Measurements from ENCODE around the gene USF2.
"Not testable (repeated sequence)": the region's sequence is repeated elsewhere in the genome, so short reads cannot be mapped to it uniquely, and the experiment has no call there.

USF2 gene

DNA sequence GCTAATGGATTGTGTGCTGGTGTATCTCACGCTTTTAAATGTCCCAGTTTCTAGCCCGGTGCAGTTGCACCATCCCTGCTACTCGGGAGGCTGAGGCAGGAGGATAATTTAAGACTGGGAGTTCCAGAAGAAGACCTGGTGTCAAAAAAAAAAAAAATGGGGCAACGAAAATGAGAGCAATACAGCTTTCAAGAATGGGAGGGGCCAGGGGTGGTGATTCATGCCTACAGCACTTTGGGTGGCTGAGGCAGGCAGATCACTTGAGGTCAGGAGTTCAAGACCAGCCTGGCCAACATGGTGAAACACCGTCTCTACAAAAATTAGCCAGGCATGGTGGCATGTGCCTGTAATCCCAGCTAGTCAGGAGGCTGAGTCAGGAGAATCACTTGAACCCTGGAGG lies 17.3 kb downstream of the USF2 start:
- not testable (repeated sequence) for FAIRE-seq

DNA sequence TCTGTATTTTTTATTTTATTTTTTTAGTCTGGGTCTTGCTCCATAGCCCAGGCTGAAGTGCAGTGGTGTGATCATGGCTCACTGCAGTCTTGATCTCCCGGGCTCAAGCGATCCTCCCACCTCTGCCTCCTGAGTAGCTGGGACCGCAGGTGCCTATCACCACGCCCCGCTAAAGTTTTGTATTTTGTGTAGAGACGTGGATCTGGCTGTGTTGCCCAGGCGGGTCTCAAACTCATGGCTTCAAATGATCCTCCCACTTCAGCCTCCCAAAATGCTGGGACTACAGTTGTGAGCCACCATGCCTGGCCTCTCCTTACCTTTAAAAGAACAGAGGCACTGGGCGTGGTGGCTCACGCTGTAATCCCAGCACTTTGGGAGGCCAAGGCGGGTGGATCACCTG lies 19.0 kb downstream of the USF2 start:
- FAIRE-seq, result no peak

DNA sequence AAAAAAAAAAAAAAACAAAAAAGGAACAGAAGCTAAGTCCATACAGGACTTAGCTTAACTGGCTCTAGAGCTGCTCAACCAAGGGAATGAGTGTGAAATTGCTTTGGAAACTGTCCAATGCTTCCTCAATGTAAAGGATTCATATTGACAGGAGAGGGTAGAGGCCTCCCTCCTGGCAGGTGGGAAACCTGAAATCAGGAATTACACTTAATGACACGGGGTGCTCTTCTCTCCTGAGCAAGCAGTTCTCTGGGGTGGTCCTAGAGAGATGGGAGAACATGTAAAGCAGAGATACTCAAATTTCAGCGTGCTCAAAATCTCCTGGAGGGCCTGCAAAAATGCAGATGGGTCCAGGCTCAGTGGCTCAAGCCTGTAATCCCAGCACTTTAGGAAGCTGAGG lies 19.6 kb downstream of the USF2 start:
- FAIRE-seq, result no peak

DNA sequence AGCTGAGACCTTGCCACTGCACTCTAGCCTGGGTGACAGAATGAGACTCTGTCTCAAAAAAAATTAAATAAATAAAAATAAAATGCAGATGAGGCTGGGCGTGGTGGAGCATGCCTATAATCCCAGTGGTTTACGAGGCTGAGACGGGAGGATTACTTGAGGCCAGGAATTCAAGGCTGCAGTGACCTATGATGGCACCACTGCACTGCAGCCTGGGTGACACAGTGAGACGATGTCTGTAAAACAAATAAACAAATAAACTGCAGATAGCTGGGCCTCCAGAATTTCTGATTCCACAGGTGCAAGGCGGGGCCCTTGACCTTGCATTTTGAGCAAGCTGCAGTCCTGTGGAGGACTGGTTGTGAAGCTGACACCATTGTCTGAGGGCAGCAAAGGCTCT lies 20.1 kb downstream of the USF2 start:
- FAIRE-seq, result no peak

DNA sequence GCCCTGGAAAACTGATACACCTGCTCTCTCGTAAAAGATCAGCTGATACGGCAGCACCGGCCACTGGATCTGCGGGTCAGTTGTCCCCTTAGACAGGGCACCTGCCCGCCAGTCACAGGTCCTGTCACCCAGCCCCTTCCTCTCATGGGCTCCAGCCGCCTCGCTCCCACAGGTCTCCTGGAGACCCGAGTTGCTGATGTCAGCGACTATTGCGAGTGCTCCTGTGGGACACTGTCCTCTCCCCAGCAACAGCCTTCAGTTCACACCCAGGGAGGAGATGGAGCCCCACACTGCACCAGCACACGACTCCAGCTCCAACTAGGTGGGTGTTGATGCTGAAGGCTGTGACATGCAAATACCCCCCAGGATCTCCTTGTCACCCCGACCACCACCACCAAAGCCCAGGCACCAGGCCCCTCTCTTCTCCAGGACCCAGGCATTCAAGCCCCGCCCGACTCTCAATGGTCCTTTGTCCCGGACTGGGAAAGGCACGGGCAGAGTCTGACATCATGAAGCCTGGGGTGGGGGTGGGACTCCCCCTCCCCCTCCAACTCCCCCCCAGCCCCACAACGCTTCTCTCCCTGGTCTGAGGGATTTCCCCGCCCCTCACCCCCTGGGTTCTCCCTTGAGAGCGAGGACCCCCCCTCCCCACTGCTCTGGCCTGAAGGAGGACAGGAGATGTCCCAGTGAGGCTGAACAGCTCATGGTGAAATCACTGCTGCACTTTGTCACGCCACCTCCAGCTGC lies 21.8 kb downstream of the USF2 start:
- no peak for FAIRE-seq

DNA sequence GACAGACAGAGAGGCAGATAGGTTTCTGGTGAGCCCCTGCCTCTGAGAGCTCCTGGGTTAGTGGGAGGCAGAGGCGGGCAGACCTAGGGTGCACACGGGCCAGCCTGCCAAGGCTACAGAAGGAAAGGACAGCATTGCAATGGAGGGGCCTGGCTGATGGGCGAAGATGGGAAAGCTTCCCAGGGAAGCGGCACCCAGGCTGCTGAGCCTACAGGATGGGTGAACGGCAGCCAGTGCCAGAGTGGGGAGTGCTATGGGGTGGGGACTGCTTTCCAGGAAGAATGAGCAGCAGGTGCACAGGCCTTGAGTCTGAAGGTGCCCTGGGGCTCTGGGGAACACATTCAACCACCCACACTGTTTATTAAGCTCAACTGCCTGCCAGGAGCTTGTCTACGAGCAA lies 22.5 kb downstream of the USF2 start:
- FAIRE-seq, result no peak

DNA sequence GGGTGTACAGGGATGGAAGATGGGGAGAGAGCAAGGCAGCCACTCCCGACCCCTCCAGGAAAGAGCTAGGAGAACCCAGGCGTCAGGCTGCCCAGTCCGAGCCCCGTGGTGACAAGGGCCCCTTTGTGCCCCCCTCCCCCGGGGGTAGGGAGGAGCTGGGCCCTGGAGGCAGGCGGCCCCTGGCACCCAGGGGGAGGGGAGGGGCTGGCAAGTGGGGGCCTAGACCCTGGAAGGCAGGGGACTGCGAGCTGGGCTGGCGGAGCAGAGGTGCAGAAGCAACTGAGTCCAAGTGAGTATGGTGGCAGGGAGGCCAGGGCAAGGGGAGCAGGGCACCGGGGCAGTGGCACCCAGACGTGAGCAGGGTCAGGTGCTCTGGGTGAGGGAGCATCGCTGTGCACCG lies 23.2 kb downstream of the USF2 start, which contains the start of gene MAG:
TSS of gene MAG (plus strand) at position 246 of the 400 bp plus-strand sequence. CDS start 3,248 bp downstream, outside the sequence.
- FAIRE-seq, result no peak

DNA sequence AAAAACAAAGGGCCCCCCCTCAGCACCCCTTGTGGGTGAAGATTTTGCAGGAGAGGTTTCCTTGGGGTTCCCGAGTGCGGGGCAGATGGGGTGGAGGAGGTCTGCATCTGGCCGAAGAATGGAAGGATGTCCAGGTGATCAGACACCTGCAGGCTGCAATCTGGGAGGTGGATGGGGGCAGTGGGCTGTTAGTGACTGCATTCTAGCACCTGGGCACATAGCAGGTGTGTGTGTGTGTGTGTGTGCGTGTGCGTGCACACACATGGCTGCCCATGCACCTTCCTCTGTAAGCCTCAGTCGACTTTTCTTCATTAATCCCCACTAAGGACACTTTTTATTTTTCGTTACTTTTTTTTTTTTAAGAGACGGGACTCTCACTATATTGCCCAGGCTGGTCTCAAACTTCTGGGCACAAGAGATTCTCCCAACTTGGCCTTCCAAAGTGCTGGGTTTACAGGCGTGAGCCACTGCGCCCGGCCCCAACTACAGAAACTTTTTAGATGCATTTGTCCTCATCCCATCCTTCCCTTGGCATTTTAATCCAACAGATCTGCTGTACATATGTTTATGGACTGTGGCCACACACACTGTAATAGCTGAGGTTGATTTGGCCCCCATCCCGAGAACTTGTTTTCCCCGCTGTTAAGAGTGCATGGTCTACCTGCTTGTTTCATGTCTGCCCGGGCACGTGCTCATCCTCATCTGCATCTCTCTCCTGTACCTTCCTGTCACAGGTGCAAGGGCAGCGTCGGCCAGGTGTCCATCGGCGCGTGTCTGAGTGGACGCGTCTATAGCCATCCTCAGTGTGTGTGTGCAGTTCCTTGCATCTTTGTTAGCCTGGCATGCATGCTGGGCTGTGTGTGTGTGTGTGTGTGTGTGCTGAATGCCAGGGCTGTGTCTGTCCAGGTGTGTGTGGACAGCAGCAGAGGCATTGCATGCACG lies 23.9 kb downstream of the USF2 start:
- FAIRE-seq, result no peak

DNA sequence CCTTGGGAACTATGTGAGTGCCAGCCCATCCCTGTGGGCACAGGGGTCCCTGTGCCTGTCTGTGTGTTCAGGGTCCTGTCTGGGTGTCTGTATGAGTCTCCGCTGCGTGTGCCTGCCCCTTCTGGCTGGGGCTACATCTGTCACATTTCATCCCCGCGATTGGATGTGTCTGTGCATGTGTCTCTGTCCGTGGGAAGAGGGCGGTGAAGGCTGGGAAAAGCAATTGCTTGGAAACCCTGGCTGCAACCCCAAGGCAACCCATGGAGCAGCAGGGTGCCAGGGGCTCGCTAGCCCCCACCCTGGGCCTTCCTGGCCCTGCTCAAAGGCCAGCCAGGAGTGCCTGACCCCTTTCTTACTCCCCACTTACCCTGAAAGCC lies 24.6 kb downstream of the USF2 start:
- FAIRE-seq, result no peak

DNA sequence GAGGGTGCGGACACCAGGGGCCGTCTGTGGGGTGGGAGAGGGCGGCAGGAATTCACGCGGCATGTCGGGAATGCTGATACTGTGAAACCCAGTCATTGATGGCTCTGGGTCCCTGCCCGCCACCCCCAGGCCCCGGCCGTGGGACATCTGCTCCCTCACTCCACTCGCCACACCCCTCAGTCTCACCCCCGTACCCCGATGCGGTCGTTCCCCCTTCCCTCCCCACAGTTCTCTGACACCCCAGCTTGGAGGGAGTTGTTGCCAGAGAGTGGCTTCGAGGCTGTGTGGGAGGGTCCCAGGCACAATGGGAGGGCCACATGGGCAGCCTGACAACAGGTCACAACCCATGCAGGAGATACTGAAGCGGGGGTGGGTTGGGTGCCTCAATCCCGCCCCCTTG lies 25.0 kb downstream of the USF2 start:
- no peak for FAIRE-seq

DNA sequence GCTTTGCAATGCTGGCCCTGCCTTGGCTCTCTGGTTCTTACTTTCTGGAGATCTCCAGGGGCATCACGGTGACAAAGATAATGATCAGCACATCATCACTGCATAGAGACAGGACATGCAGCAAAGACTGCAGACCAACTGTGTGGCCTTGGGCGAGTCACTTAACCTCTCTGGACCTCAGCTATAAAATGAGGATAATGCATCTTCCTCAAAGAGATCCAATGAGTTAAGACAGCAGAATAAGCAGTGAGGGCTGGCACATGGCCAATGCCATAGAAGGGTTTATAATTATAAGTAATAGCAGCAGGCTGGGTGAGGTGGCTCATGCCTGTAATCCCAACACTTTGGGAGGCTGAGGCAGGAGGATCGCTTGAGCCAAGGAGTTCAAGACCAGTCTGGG lies 25.6 kb downstream of the USF2 start:
- FAIRE-seq, result no peak

DNA sequence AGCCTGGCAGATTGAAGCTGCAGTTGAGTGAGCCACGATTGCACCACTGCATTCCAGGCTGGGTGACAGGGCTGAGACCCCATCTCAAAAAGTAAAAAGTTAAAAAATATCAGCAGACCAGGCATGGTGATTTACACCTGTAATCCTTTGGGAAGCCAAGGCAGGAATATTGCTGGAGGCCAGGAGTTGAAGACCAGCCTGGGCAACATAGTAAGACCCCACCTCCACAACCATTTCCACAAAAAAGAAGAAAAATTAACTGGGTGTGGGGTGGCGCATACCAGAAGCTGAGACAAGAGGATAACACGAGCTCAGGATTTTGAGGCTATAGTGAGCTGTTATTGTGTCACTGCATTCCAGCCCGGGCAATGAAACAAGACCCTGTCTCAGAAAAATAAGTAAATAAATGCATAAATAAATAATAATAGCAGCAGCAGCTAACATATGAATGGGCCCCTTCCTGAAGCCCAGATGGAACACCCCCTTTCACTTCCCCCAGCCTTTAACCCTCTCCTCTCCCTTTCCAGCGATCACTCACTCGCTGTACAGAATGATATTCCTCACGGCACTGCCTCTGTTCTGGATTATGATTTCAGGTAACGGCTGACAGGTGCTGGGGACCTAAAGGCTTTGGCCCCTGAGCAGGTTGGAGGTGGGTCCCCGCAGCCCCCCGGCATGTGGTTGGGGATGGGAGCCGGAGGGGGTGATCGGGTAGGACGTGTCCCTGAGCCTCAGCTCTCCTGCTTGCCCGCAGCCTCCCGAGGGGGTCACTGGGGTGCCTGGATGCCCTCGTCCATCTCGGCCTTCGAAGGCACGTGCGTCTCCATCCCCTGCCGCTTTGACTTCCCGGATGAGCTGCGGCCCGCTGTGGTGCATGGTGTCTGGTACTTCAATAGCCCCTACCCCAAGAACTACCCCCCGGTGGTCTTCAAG lies 26.4 kb downstream of the USF2 start:
- FAIRE-seq, result no peak

DNA sequence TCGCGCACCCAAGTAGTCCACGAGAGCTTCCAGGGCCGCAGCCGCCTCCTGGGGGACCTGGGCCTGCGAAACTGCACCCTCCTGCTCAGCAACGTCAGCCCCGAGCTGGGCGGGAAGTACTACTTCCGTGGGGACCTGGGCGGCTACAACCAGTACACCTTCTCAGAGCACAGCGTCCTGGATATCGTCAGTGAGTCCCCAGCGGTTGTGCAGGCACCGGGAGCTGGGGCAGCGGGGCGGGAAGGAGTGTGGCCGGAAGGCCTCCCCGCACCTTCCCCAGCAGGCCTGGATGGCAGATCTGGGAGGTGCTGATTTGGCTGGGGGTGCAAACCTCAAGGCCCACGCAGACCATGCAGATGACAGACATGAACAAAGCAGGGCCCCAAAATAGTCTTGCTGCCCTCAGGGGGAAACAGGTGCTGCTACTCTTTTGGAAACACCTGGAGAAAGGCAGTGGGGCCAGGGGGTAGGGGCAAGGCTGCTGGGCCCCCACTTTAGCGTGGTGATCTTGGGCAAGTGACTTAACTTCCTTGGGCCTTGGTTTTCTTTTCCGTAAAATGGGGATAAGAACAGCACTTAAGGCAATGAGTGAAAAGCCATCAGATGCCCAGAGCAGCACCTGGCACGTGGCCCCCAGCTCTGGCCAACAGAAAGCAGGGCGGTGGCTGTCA lies 27.2 kb downstream of the USF2 start:
- no peak for FAIRE-seq

DNA sequence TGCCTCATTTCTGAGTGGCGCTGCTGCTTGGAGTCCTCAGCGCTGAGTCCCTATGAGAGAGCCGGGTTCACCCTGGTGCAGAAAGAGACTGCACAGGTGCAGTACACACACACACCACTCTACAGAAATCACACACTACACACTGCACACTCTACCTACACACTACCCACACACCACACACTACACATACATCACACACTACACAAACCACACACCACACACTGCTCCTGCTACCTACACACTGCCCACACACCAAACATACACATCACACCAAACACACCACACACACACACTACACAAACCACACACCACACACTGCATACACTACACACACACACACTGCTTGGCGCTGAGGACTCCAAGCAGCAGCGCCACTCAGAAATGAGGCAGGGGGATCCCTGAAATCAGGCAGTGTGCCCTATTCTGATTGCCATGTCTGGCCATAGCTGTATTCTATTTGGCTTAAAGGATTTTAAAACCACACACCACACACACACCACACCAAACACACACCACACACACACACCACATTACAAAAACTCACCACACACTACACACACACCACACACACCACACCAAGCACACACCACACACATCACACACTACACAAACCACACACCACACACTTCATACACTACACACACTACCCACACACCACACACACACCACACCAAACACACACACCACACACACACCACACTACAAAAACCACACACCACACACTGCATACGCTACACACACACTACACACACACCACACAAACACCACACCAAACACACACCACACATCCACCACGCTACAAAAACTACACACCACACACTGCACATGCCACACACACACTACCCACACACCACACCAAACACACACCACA lies 28.1 kb downstream of the USF2 start:
- no peak for FAIRE-seq

DNA sequence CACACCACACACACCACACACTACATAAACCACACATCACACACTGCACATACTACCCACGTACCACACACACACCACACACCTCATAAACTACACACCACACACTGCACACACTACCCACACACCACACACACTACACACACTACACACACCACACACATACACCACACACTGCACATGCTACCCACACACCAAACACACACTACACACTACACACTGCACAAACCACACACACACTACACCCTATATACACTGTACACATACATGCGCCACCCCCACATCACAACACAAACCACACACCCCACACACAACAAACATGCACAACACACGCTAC lies 28.7 kb downstream of the USF2 start:
- no peak for FAIRE-seq

DNA sequence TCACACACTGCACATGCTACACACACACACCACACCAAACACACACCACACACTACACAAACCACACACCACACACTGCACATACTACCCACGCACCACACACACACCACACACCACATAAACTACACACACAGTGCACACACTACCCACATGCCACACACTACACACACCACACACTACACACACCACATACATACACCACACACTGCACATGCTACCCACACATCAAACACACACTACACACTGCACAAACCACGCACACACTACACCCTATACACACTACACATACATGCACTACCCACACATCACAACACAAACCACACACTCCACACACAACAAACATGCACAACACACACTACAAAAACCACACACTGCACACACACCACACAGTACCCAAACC lies 29.2 kb downstream of the USF2 start:
- no peak for FAIRE-seq

DNA sequence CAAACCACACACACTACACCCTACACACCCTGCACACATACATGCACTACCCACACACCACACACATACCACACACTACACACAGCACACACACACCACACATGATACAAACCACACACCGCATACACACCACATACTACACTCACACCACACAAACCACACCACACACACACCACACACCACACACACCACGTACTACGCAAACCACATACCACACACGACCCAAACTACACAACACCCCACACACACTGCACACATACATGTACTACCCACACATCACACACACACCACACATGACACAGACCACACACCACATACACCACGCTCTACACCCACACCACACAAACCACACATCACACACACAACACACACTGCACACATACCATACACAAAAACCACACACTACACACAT lies 29.8 kb downstream of the USF2 start:
- no peak for FAIRE-seq

DNA sequence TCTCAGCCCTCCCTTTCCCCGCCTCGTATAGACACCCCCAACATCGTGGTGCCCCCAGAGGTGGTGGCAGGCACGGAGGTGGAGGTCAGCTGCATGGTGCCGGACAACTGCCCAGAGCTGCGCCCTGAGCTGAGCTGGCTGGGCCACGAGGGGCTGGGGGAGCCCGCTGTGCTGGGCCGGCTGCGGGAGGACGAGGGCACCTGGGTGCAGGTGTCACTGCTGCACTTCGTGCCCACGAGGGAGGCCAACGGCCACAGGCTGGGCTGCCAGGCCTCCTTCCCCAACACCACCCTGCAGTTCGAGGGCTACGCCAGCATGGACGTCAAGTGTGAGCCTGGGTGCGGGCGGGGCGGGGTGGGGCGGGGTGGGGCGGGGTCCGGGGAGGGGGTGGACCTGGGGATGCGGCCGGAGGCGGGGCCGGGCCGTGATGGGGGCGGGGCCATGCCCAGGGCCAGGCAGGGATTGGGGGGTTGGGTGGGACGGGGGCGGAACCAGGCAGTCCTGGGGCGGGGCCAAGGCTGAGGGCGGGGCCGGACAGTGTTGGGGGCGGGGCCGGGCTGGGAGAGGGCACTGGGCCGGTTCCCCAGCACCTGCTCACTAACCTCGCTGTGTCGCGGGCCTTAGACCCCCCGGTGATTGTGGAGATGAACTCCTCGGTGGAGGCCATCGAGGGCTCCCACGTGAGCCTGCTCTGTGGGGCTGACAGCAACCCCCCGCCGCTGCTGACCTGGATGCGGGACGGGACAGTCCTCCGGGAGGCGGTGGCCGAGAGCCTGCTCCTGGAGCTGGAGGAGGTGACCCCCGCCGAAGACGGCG lies 31.0 kb downstream of the USF2 start:
- FAIRE-seq, result no peak

DNA sequence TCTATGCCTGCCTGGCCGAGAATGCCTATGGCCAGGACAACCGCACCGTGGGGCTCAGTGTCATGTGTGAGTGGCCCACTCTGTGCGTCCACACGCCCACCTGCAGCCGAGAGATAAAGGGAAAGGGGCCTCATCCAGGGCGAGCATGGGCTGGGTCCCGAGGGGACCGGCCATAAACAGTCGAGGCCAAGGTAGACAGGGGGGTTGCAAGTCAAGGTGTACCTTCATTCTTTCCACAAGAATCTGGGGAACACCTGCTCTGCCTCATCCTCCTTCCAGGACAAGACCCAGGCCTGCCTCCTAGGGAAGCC lies 31.5 kb downstream of the USF2 start:
- FAIRE-seq, result no peak

DNA sequence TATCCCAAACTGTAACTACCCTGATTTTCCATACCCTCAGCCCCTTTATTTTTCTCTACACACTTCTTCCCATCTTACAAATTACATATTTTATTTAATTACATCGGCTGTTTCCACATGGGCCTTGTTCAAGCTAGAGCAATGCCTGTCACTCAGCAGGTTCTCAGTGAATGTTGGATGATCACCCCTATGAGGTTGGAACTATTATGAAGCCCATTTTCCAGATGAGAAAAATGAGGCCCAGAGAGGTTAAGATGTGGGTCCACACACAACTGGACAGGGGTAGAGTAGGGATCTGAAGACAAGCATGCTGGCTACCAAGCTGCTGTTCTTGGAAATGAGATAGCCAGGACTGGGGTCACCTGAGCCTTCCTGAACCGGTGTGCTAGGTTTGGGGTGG lies 33.2 kb downstream of the USF2 start:
- FAIRE-seq, result no peak

DNA sequence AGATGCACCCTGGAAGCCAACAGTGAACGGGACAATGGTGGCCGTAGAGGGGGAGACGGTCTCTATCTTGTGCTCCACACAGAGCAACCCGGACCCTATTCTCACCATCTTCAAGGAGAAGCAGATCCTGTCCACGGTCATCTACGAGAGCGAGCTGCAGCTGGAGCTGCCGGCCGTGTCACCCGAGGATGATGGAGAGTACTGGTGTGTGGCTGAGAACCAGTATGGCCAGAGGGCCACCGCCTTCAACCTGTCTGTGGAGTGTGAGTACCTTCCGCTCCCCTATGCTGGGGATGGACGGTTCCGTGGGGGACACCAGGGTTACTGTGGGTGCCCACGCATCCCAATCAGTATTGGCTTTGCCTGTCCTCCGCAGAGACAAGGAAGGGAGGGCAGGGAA lies 33.7 kb downstream of the USF2 start:
- no peak for FAIRE-seq
